ES-I3 (cell line): Measurements from ENCODE around the gene SRCAP.
"Not testable (repeated sequence)": the region's sequence is repeated elsewhere in the genome, so short reads cannot be mapped to it uniquely, and the experiment has no call there.

Source experiments
- H3K36me3 ChIP-seq: 2 replicates; pipeline ENCODE4 v1.6.1; 2013; ENCODE audit warnings: mild to moderate bottlenecking, low read length, control low read depth, moderate library complexity; ENCODE audit not compliant: insufficient read depth
- H3K4me1 ChIP-seq: 2 replicates; pipeline ENCODE4 v1.6.1; 2013; ENCODE audit warnings: mild to moderate bottlenecking, control low read depth, low read length; ENCODE audit not compliant: insufficient read depth
- H3K9ac ChIP-seq: 2 replicates; pipeline ENCODE4 v1.6.1; 2013; ENCODE audit warnings: low read depth, mild to moderate bottlenecking, low read length, moderate library complexity
- H3K9me3 ChIP-seq: 2 replicates; pipeline ENCODE4 v1.6.1; 2013; ENCODE audit warnings: mild to moderate bottlenecking, low read length, moderate library complexity; ENCODE audit not compliant: control insufficient read depth, insufficient read depth

The SRCAP gene

DNA sequence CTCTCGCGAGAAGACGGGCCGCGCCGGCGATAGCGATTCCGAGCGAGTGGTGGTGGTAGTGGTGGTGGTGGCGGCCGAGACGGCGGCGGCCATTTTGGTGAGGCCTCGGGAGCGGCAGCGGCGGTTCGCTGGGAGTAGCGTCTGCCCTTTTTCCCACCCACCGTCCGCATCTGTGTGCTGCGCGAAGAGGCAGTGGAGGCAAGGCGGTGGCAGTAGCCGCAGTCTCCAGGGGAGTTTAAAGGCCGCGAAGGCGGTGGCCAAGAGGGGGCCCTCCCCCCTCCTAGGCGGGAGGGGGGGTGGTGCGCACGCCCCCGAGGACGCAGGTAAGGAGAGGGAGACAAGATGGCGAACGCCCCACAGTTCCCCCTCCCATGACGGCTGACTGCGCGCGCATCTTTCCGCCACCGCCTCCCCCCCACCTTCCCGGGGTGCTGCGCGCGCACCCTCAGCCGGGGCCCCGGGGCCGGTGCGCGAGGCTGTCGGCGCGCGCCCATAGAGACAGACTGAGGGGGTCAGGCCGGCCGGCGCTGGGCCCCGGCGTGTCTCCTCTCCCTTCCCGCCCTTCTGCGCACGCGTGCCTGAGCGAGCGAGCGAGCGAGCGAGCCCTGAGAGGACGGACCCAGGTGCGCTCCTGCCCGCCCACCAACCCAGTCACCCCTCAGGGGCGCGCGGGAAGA lies 694 bp upstream of the SRCAP start:
- Histone ChIP-seq H3K9ac (peak overlapping the region; percentile 94), H3K4me1 (no peaks in the 10 kb centered on the region), H3K9me3 (no peaks in the 10 kb centered on the region), H3K36me3 (peaks cover 4% of the 10 kb centered on the region)

DNA sequence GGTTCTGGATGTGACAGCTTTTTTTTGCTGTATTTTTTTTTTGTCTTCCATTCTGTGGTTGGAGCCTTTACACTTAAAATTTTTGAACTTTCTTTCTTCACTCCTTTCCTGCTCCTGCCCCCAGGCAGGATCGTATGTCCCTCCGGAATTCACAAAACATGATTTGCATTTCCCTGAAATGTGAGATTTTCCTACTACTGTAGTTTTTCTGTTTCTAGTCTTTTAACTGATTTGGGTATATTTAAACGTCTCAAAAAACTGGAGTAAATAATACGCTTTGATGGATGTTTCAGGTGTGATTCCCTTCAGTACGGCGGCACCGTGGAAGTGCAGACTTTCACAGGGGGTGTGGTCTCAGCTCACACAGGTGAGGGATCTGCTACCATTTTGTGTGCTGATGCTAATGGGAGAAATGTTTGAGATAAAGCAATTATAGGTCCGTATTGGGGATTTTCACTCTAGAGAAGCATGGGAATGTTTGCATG lies 686 bp downstream of the SRCAP start:
- H3K4me1 ChIP-seq: no peaks in the 10 kb centered on the region
- H3K9ac ChIP-seq: peak overlapping the region; percentile 94
- peaks cover 10% of the 10 kb centered on the region for H3K36me3 ChIP-seq
- H3K9me3 ChIP-seq: no peaks in the 10 kb centered on the region

DNA sequence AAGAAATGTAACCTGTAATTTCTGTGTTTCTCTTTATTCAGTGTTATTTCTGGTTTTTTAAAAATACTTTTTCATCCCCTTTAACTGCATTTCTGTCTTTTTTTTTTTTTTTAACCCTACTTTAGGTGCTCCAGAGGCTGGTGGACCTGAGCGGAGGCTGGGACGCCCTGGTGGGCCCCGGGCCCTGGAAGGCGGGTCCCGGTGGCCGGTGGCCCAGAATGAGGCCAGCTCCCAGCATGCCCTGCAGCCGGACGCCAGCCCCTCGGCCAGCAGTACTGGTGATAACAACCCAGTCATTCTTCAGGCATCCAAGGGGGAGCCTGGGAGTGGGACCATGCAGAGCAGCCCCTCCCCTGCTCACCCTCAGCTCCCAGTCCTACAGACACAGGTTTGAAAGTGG lies 1.5 kb downstream of the SRCAP start:
- no peak overlapping the region for H3K9ac ChIP-seq
- peaks cover 13% of the 10 kb centered on the region for H3K36me3 ChIP-seq
- H3K9me3 ChIP-seq: no peaks in the 10 kb centered on the region
- no peaks in the 10 kb centered on the region for H3K4me1 ChIP-seq

DNA sequence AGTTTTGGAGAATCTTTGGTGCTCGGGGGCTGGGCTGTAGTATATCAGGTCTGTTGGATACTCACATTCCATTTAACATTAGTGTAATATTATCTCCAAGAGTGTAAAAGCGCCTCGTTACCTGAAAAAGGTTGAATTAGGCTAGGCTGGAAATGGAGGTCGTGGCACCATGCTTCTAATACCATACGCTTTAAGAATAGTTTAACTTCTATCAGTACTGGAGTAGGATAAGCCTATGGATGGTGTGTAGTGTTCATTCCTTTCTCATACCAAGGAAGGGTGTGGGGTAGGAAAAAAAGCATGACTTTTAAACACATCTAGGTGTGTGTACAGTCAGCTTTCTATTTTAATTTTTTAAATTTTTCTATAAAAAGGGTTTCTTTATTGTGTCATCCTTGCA lies 2.0 kb downstream of the SRCAP start:
- no peak overlapping the region for H3K9ac ChIP-seq
- H3K36me3 ChIP-seq: peaks cover 14% of the 10 kb centered on the region
- H3K9me3 ChIP-seq: no peaks in the 10 kb centered on the region
- no peaks in the 10 kb centered on the region for H3K4me1 ChIP-seq

DNA sequence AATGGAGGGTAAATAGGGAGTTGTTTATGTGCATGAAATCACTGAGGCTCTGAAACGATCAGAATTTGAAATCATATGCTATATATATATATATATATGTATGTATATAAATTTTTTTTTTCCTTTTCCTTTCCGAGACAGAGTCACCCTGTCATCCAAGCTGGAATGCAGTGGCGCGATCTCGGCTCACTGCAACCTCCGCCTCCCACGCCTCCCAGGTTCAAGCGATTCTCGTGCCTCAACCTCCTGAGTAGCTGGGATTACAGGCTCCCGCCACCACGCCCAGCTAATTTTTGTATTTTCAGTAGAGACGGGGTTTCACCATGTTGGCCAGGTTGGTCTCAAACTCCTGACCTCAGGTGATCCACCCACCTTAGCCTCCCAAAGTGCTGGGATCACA lies 4.1 kb downstream of the SRCAP start:
- not testable (repeated sequence) for H3K9me3 ChIP-seq, H3K9ac ChIP-seq, H3K4me1 ChIP-seq
- peaks cover 30% of the 10 kb centered on the region for H3K36me3 ChIP-seq

DNA sequence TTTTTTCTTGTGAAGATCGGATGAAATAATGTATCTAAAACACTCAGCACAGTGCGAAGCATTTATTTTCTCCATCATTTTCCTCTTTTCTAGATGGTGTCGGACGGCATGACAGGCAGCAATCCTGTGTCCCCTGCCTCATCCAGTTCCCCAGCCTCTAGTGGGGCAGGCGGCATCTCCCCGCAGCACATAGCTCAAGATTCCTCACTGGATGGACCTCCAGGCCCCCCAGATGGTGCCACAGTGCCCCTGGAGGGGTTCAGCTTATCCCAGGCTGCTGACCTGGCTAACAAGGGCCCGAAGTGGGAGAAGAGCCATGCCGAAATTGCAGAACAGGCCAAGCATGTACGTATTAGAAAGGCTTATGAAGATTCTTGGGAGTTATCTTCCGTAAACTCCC lies 5.0 kb downstream of the SRCAP start:
- Histone ChIP-seq H3K36me3 (peaks cover 30% of the 10 kb centered on the region), H3K4me1 (no peaks in the 10 kb centered on the region), H3K9me3 (no peaks in the 10 kb centered on the region), H3K9ac (no peak overlapping the region)

DNA sequence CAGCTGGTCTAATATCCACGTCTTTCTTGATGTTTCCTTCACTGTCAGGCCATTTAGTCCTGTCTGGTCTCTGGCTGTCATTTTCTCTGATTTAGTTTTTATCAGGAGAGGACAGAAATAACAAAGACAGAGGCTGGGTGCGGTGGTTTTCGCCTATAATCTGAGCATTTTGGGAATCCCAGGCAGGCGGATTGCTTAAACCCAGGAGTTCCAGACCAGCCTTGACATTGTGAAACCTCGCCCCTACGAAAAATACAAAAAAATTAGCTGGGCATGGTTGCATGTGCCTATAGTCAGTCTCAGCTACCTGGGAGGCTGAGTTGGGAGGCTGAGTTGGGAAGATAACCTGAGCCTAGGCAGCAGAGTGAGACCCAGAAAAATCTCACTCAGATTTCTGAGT lies 7.1 kb downstream of the SRCAP start:
- no peak overlapping the region for H3K9ac ChIP-seq
- no peaks in the 10 kb centered on the region for H3K4me1 ChIP-seq
- H3K36me3 ChIP-seq: peaks cover 44% of the 10 kb centered on the region
- no peaks in the 10 kb centered on the region for H3K9me3 ChIP-seq

DNA sequence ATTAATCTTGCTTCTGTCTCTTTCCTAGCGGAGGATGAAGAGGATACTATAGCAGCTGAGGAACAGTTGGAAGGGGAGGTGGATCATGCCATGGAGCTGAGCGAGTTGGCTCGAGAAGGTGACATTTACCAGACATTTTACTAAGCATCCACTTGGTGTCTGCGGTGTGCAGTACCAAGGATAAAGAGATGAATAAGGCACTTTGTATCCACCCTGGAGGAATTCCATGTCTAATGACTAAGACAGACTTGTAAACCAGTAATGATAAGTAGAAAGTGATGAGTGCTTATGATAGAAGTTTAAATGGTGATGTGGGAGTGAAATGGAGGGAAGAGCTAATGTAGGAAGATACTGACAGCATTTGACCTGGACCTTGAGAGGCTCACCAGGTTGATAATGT lies 12.0 kb downstream of the SRCAP start:
- peaks cover 63% of the 10 kb centered on the region for H3K36me3 ChIP-seq
- no peaks in the 10 kb centered on the region for H3K4me1 ChIP-seq

DNA sequence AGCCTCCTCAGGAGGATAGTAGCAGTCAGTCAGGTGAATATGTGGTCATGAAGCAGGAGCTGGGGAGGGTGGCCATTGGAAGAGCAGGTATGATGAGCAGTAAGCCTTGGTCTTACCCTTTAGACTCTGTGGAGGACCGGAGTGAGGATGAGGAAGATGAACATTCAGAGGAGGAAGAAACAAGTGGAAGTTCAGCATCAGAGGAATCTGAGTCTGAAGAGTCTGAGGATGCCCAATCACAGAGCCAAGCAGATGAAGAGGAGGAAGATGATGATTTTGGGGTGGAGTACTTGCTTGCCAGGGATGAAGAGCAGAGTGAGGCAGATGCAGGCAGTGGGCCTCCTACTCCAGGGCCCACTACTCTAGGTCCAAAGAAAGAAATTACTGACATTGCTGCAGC lies 12.7 kb downstream of the SRCAP start:
- H3K36me3 ChIP-seq: peaks cover 64% of the 10 kb centered on the region
- no peaks in the 10 kb centered on the region for H3K4me1 ChIP-seq
- no peaks in the 10 kb centered on the region for H3K9me3 ChIP-seq
- H3K9ac ChIP-seq: no peak overlapping the region

More for the DNA sequence above, 12.0 kb downstream of the SRCAP start:
- Histone ChIP-seq H3K9ac (no peak overlapping the region), H3K9me3 (no peaks in the 10 kb centered on the region)

DNA sequence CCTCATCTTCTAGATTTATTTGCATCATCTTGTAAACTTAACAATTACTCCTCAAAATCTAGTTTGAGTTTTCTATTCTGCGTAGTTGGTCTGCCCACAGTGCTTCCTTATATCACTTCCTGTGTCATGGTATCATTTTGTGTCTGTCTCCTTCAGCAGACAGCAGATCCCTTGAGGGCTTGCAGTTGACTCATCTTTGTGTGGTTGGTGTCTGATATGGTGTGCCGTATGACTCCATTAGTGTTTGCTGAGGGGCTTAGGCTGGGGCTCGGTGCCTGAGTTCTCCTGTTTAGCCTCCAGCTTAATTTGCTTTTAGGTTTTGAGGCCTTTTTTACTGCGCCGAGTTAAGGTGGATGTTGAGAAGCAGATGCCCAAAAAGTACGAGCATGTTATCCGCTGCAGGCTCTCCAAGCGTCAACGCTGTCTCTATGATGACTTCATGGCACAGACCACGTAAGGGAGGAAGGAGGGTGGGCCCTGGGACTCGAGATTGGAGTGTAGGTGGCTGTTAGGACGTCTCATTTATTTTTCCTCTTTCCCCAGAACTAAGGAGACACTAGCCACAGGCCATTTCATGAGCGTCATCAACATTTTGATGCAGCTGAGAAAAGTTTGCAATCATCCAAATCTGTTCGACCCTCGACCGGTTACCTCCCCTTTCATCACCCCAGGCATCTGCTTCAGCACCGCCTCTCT lies 16.9 kb downstream of the SRCAP start:
- Histone ChIP-seq H3K9ac (no peak overlapping the region), H3K36me3 (peaks cover 49% of the 10 kb centered on the region), H3K9me3 (no peaks in the 10 kb centered on the region), H3K4me1 (no peaks in the 10 kb centered on the region)

DNA sequence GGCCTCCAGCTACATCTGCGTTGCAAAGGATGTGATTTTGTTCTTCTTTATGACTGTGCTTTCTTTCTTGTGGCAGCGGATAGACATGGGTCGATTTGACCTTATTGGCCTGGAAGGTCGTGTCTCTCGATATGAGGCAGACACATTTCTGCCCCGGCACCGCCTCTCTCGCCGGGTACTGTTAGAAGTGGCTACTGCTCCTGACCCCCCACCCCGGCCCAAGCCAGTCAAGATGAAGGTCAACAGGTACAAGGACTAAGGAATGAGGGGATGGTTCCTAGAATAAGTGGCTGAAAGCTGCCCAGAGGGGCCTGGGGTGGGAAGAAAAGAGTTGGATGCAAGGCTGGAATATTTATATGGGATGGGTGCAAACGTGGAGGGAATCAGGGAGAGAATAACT lies 21.1 kb downstream of the SRCAP start:
- Histone ChIP-seq H3K9ac (no peak overlapping the region), H3K36me3 (peaks cover 52% of the 10 kb centered on the region), H3K9me3 (no peaks in the 10 kb centered on the region), H3K4me1 (no peaks in the 10 kb centered on the region)

DNA sequence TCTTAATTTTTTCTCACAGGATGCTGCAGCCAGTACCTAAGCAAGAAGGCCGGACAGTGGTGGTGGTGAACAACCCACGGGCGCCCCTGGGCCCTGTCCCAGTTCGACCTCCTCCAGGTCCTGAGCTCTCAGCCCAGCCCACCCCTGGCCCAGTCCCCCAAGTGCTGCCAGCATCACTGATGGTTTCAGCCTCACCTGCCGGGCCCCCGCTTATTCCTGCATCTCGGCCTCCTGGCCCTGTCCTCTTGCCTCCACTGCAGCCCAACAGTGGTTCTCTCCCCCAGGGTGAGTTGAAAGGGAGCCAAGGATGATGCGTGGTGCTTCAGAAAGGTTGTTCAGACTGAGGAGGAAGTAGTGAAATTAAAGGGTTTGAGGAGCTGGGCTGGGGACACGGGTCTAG lies 21.7 kb downstream of the SRCAP start:
- peaks cover 57% of the 10 kb centered on the region for H3K36me3 ChIP-seq
- H3K9me3 ChIP-seq: no peaks in the 10 kb centered on the region
- no peak overlapping the region for H3K9ac ChIP-seq
- H3K4me1 ChIP-seq: no peaks in the 10 kb centered on the region

DNA sequence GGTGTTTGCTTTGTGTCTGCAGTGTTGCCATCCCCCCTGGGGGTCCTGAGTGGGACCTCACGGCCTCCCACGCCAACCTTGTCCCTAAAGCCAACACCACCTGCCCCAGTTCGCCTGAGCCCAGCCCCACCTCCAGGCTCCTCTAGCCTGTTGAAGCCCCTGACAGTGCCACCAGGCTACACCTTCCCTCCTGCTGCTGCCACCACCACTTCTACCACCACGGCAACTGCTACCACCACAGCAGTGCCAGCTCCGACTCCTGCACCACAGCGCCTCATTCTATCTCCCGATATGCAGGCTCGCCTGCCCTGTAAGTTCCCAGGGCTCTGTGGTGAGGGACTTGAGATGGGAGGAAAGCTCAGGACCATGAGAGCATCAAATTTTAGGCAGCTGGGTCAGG lies 22.2 kb downstream of the SRCAP start:
- H3K9ac ChIP-seq: no peak overlapping the region
- H3K36me3 ChIP-seq: peaks cover 56% of the 10 kb centered on the region

DNA sequence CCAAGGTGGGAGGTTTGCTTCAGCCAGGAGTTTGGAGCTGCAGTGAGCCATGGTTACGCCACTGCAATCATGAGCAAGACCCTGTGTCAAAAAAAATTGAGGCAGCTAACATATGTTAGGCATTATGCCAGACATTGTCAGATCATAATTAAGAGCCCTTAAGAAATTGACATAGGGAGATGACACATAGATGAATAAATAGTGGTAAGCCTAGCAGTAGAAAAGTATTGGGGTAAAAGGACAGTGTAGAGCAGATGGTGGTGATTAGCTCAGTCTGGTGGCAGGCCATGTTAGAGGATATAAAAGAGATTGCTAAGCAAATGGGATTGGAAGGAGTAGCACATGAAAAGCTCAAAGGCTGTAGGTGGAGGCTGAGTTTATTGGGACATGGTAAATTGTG lies 22.6 kb downstream of the SRCAP start:
- H3K4me1 ChIP-seq: no peaks in the 10 kb centered on the region
- H3K9me3 ChIP-seq: no peaks in the 10 kb centered on the region
- no peak overlapping the region for H3K9ac ChIP-seq
- H3K36me3 ChIP-seq: peaks cover 51% of the 10 kb centered on the region

More for the DNA sequence above, 22.2 kb downstream of the SRCAP start:
- H3K4me1 ChIP-seq: no peaks in the 10 kb centered on the region
- no peaks in the 10 kb centered on the region for H3K9me3 ChIP-seq

DNA sequence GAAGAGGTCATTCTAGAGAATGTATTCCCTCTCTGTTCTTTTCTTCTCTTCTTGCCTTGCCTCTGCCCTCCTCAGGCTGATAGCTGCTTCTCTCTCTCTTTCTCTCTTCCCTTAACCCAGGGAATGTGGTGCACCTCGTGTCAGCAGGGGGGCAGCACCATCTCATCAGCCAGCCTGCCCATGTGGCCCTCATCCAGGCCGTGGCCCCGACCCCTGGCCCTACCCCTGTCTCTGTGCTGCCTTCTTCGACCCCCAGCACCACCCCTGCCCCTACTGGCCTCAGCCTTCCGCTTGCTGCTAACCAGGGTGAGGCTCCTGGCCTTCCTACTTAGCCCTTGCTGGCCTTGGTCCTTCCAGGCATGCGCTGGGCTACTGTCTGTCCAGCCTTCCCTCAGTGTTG lies 23.5 kb downstream of the SRCAP start:
- Histone ChIP-seq H3K4me1 (no peaks in the 10 kb centered on the region), H3K36me3 (peaks cover 45% of the 10 kb centered on the region), H3K9me3 (no peaks in the 10 kb centered on the region), H3K9ac (no peak overlapping the region)
